SK-N-MC (cell line): Measurements from ENCODE around the gene EEFSEC.

Experiments used
- EZH2 ChIP-seq: fragments of 200-600 bp; sonication (generic); IDR thresholded peaks from one replicate; pipeline ENCODE4 v1.6.1; 2017; ENCODE audit warnings: antibody characterized with exemption
- POLR2AphosphoS5 ChIP-seq: IDR thresholded peaks from 2 replicates; pipeline ENCODE4 v1.6.1; 2012; ENCODE audit warnings: mild to moderate bottlenecking, low read depth, low read length, borderline replicate concordance

DNA sequence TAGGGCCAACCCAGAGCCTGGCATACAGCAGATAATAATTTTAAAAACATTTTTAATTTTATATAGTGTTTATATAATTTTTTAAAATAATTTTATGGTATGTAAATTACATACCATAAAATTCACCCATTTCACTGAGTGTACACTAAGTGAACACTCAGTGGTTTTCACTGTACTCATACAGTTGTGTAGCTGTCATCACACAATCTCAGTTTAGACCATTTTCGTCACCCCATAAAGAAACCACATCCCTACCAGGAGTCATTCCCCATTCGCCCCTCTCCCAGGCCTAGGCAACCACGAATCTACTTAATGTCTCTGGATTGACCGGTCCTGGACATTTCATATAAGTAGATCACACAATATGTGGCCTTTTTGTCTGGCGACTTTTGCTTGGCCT, 10.2 kb downstream of the EEFSEC start:
- TF ChIP-seq POLR2AphosphoS5 (no peak), EZH2 (no peak)
